ENCODE data around the gene PPIL4.
A peak's percentile ranks its signal among the peaks of the same experiment; 100 is the strongest.

Gene PPIL4

GRCh38 chr6:149493761-149494320 lies 52.0 kb downstream of the PPIL4 start:
- Histone ChIP-seq H3K9ac (ENCODE audit: low read length) (no peak overlapping the region), H2BK12ac (ENCODE audit: low read length in 2 of 2) (no peak overlapping the region), H2BK15ac (ENCODE audit: low read depth, poor library complexity, severe bottlenecking) (no peak overlapping the region), H3K18ac (ENCODE audit: low read depth in 1 of 2, low read length in 2 of 2) (no peak overlapping the region), H2AK5ac (ENCODE audit: low read length, severe bottlenecking) (no peak overlapping the region), H3K4ac (ENCODE audit: low read depth in 1 of 2, low read length in 2 of 2) (no peak overlapping the region), H2BK120ac (ENCODE audit: low read depth, low read length) (no peak overlapping the region), H3K9me3 (ENCODE audit: control insufficient read depth, low read length) (no peaks in the 10 kb centered on the region), H2AFZ (ENCODE audit: low read depth, low read length) (no peak overlapping the region), H4K91ac (ENCODE audit: low read length) (no peak overlapping the region), H3K4me3 (ENCODE audit: insufficient read depth in 1 of 2, low read depth in 1 of 2, low read length in 2 of 2) (no peak overlapping the region), H3K4me2 (ENCODE audit: low read length, poor library complexity, severe bottlenecking) (no peak overlapping the region), H3K27ac (ENCODE audit: low read length, poor library complexity, severe bottlenecking) (no peak overlapping the region), H3K14ac (ENCODE audit: low read length in 2 of 2) (no peak overlapping the region), H3K23ac (ENCODE audit: low read length in 2 of 2) (no peak overlapping the region), H3K36me3 (ENCODE audit: control insufficient read depth in 1 of 2, insufficient read depth in 2 of 2, low read depth in 1 of 2, low read length in 2 of 2) (no peaks in the 10 kb centered on the region), H3K27me3 (ENCODE audit: control insufficient read depth in 1 of 2, insufficient read depth in 1 of 2, low read length in 2 of 2) (no peaks in the 10 kb centered on the region), H3K79me1 (replicated peaks; ENCODE audit: low read length, poor library complexity, severe bottlenecking) (no peaks in the 10 kb centered on the region), H4K8ac (ENCODE audit: low read length) (no peak overlapping the region), H2BK5ac (ENCODE audit: low read depth, low read length, poor library complexity, severe bottlenecking) (no peak overlapping the region), H3K4me1 (ENCODE audit: control insufficient read depth, insufficient read depth, low read depth, low read length) (peaks cover 1% of the 10 kb centered on the region)
- WGBS = 98% methylated on average over 7 of the region's 7 CpGs
- no peak for DNase-seq

- Histone ChIP-seq H3K27ac (ENCODE audit: low read length, poor library complexity, severe bottlenecking) (no peak overlapping the region), H4K8ac (ENCODE audit: low read length) (peak overlapping the region; percentile 47), H2BK120ac (ENCODE audit: low read depth, low read length) (no peak overlapping the region), H3K27me3 (ENCODE audit: control insufficient read depth in 1 of 2, insufficient read depth in 1 of 2, low read length in 2 of 2) (no peaks in the 10 kb centered on the region), H3K9me3 (ENCODE audit: control insufficient read depth, low read length) (no peaks in the 10 kb centered on the region), H3K4me1 (ENCODE audit: control insufficient read depth, insufficient read depth, low read depth, low read length) (peaks cover 1% of the 10 kb centered on the region), H2AFZ (ENCODE audit: low read depth, low read length) (no peak overlapping the region), H2BK12ac (ENCODE audit: low read length in 2 of 2) (no peak overlapping the region), H3K36me3 (ENCODE audit: control insufficient read depth in 1 of 2, insufficient read depth in 2 of 2, low read depth in 1 of 2, low read length in 2 of 2) (no peaks in the 10 kb centered on the region), H2AK5ac (ENCODE audit: low read length, severe bottlenecking) (no peak overlapping the region), H3K18ac (ENCODE audit: low read depth in 1 of 2, low read length in 2 of 2) (no peak overlapping the region), H2BK5ac (ENCODE audit: low read depth, low read length, poor library complexity, severe bottlenecking) (no peak overlapping the region), H3K4me2 (ENCODE audit: low read length, poor library complexity, severe bottlenecking) (no peak overlapping the region), H3K4ac (ENCODE audit: low read depth in 1 of 2, low read length in 2 of 2) (no peak overlapping the region), H3K4me3 (ENCODE audit: insufficient read depth in 1 of 2, low read depth in 1 of 2, low read length in 2 of 2) (no peak overlapping the region), H2BK15ac (ENCODE audit: low read depth, poor library complexity, severe bottlenecking) (no peak overlapping the region), H3K79me1 (replicated peaks; ENCODE audit: low read length, poor library complexity, severe bottlenecking) (no peaks in the 10 kb centered on the region), H3K9ac (ENCODE audit: low read length) (no peak overlapping the region), H4K91ac (ENCODE audit: low read length) (no peak overlapping the region), H3K23ac (ENCODE audit: low read length in 2 of 2) (no peak overlapping the region), H3K14ac (ENCODE audit: low read length in 2 of 2) (no peak overlapping the region)
- WGBS = 93% methylated on average over 3 of the region's 4 CpGs
- no peak for DNase-seq
Measured at GRCh38 chr6:149492798-149493343, 53.0 kb downstream of the PPIL4 start.

DNA sequence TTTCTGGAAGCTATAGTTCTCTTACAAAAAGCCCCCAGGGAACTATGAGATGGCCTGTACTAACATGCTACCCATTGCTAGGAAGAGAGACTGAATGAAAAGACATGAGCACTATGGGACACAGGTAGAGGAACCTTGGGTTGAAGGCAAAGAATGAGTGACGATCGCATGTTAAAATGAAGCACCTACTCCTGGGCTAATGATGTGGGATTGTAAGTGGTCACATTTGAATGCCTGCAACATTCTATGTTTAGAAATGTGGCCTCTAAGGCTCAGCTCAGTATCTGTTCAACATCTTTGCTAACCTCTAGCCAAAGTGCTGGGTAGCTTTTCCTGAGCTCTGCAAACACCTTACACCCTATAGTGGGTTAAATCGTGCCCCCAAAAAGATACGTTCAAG lies 55.9 kb downstream of the PPIL4 start:
- H3K27me3 ChIP-seq (ENCODE audit: control insufficient read depth in 1 of 2, insufficient read depth in 1 of 2, low read length in 2 of 2) = no peaks in the 10 kb centered on the region
- no peak overlapping the region for H2BK120ac ChIP-seq (ENCODE audit: low read depth, low read length)
- H3K14ac ChIP-seq (ENCODE audit: low read length in 2 of 2) = no peak overlapping the region
- H2AK5ac ChIP-seq (ENCODE audit: low read length, severe bottlenecking) = no peak overlapping the region
- no peak overlapping the region for H2AFZ ChIP-seq (ENCODE audit: low read depth, low read length)
- H2BK12ac ChIP-seq (ENCODE audit: low read length in 2 of 2) = no peak overlapping the region
- no peaks in the 10 kb centered on the region for H3K36me3 ChIP-seq (ENCODE audit: control insufficient read depth in 1 of 2, insufficient read depth in 2 of 2, low read depth in 1 of 2, low read length in 2 of 2)
- no peak overlapping the region for H4K8ac ChIP-seq (ENCODE audit: low read length)
- H3K23ac ChIP-seq (ENCODE audit: low read length in 2 of 2) = no peak overlapping the region
- no peak overlapping the region for H3K18ac ChIP-seq (ENCODE audit: low read depth in 1 of 2, low read length in 2 of 2)
- no peak overlapping the region for H3K4me3 ChIP-seq (ENCODE audit: insufficient read depth in 1 of 2, low read depth in 1 of 2, low read length in 2 of 2)
- H2BK5ac ChIP-seq (ENCODE audit: low read depth, low read length, poor library complexity, severe bottlenecking) = no peak overlapping the region
- H3K4me1 ChIP-seq (ENCODE audit: control insufficient read depth, insufficient read depth, low read depth, low read length) = peaks cover 6% of the 10 kb centered on the region
- H3K4ac ChIP-seq (ENCODE audit: low read depth in 1 of 2, low read length in 2 of 2) = no peak overlapping the region
- H3K9ac ChIP-seq (ENCODE audit: low read length) = no peak overlapping the region
- no peaks in the 10 kb centered on the region for H3K9me3 ChIP-seq (ENCODE audit: control insufficient read depth, low read length)
- H3K79me1 ChIP-seq (replicated peaks; ENCODE audit: low read length, poor library complexity, severe bottlenecking) = no peaks in the 10 kb centered on the region
- H4K91ac ChIP-seq (ENCODE audit: low read length) = no peak overlapping the region
- DNase-seq = no peak
- H3K4me2 ChIP-seq (ENCODE audit: low read length, poor library complexity, severe bottlenecking) = no peak overlapping the region
- H3K27ac ChIP-seq (ENCODE audit: low read length, poor library complexity, severe bottlenecking) = no peak overlapping the region
- H2BK15ac ChIP-seq (ENCODE audit: low read depth, poor library complexity, severe bottlenecking) = no peak overlapping the region
- WGBS = 100% methylated on average over 2 of the region's 4 CpGs

GRCh38 chr6:149488815-149489214 lies 57.0 kb downstream of the PPIL4 start:
- H3K27ac ChIP-seq (ENCODE audit: low read length, poor library complexity, severe bottlenecking) = no peak overlapping the region
- no peak overlapping the region for H3K4me2 ChIP-seq (ENCODE audit: low read length, poor library complexity, severe bottlenecking)
- H2BK5ac ChIP-seq (ENCODE audit: low read depth, low read length, poor library complexity, severe bottlenecking) = no peak overlapping the region
- no peak overlapping the region for H3K14ac ChIP-seq (ENCODE audit: low read length in 2 of 2)
- H3K18ac ChIP-seq (ENCODE audit: low read depth in 1 of 2, low read length in 2 of 2) = no peak overlapping the region
- no peak overlapping the region for H3K4me3 ChIP-seq (ENCODE audit: insufficient read depth in 1 of 2, low read depth in 1 of 2, low read length in 2 of 2)
- H3K23ac ChIP-seq (ENCODE audit: low read length in 2 of 2) = no peak overlapping the region
- WGBS = 43% methylated on average over 1 of the region's 3 CpGs
- H2BK12ac ChIP-seq (ENCODE audit: low read length in 2 of 2) = no peak overlapping the region
- no peak overlapping the region for H2BK120ac ChIP-seq (ENCODE audit: low read depth, low read length)
- no peak overlapping the region for H3K9ac ChIP-seq (ENCODE audit: low read length)
- no peaks in the 10 kb centered on the region for H3K27me3 ChIP-seq (ENCODE audit: control insufficient read depth in 1 of 2, insufficient read depth in 1 of 2, low read length in 2 of 2)
- peaks cover 10% of the 10 kb centered on the region for H3K4me1 ChIP-seq (ENCODE audit: control insufficient read depth, insufficient read depth, low read depth, low read length)
- no peaks in the 10 kb centered on the region for H3K79me1 ChIP-seq (replicated peaks; ENCODE audit: low read length, poor library complexity, severe bottlenecking)
- no peak overlapping the region for H3K4ac ChIP-seq (ENCODE audit: low read depth in 1 of 2, low read length in 2 of 2)
- H3K36me3 ChIP-seq (ENCODE audit: control insufficient read depth in 1 of 2, insufficient read depth in 2 of 2, low read depth in 1 of 2, low read length in 2 of 2) = no peaks in the 10 kb centered on the region
- no peak overlapping the region for H4K8ac ChIP-seq (ENCODE audit: low read length)
- no peak for DNase-seq
- no peak overlapping the region for H2AK5ac ChIP-seq (ENCODE audit: low read length, severe bottlenecking)
- no peak overlapping the region for H4K91ac ChIP-seq (ENCODE audit: low read length)
- no peak overlapping the region for H2AFZ ChIP-seq (ENCODE audit: low read depth, low read length)
- peak overlapping the region; percentile 55 for H2BK15ac ChIP-seq (ENCODE audit: low read depth, poor library complexity, severe bottlenecking)
- no peaks in the 10 kb centered on the region for H3K9me3 ChIP-seq (ENCODE audit: control insufficient read depth, low read length)
